ENCODE data around the gene TSC1. TPM values are rescaled to one million over a fixed set of nuclear protein-coding genes. Genes with fewer than 3 reads are reported as not detected.

The TSC1 gene
- total RNA-seq, 1 donor from 2014 or later: 89.3 TPM

- no peaks in the 10 kb centered on the region for H3K36me3 Mint-ChIP-seq (ENCODE audit: unreplicated experiment)
- H3K4me1 Mint-ChIP-seq (ENCODE audit: low read depth, unreplicated experiment): peaks cover 3% of the 10 kb centered on the region
- no peak for TF ChIP-seq CTCF (IDR thresholded peaks at IDR 0.05; ENCODE audit: partially characterized antibody, unreplicated experiment)
- peaks cover 5% of the 10 kb centered on the region for H3K9me3 Mint-ChIP-seq (ENCODE audit: unreplicated experiment)
- peaks cover 12% of the 10 kb centered on the region for H3K27me3 Mint-ChIP-seq (ENCODE audit: unreplicated experiment)
- no peak overlapping the region for H3K4me3 Mint-ChIP-seq (ENCODE audit: unreplicated experiment)
- no peak for DNase-seq
- no peak overlapping the region for H3K27ac Mint-ChIP-seq (ENCODE audit: unreplicated experiment)
These were observed 60.8 kb downstream of the TSC1 start for GRCh38 chr9:132883349-132884294.

- no peak overlapping the region for H3K4me3 Mint-ChIP-seq (ENCODE audit: unreplicated experiment)
These were observed 61.8 kb downstream of the TSC1 start for GRCh38 chr9:132882616-132883015.

GRCh38 chr9:132881826-132882225, 62.6 kb downstream of the TSC1 start:
- peaks cover 3% of the 10 kb centered on the region for H3K9me3 Mint-ChIP-seq (ENCODE audit: unreplicated experiment)
- peaks cover 3% of the 10 kb centered on the region for H3K4me1 Mint-ChIP-seq (ENCODE audit: low read depth, unreplicated experiment)
- TF ChIP-seq CTCF (IDR thresholded peaks at IDR 0.05; ENCODE audit: partially characterized antibody, unreplicated experiment): no peak
- DNase-seq: no peak
- H3K27ac Mint-ChIP-seq (ENCODE audit: unreplicated experiment): no peak overlapping the region
- peaks cover 13% of the 10 kb centered on the region for H3K27me3 Mint-ChIP-seq (ENCODE audit: unreplicated experiment)
- no peak overlapping the region for H3K4me3 Mint-ChIP-seq (ENCODE audit: unreplicated experiment)
- no peaks in the 10 kb centered on the region for H3K36me3 Mint-ChIP-seq (ENCODE audit: unreplicated experiment)

More at GRCh38 chr9:132882616-132883015, 61.8 kb downstream of the TSC1 start:
- Mint-ChIP-seq H3K9me3 (ENCODE audit: unreplicated experiment) (peaks cover 5% of the 10 kb centered on the region), H3K27ac (ENCODE audit: unreplicated experiment) (no peak overlapping the region), H3K4me1 (ENCODE audit: low read depth, unreplicated experiment) (peaks cover 3% of the 10 kb centered on the region), H3K27me3 (ENCODE audit: unreplicated experiment) (peaks cover 12% of the 10 kb centered on the region), H3K36me3 (ENCODE audit: unreplicated experiment) (no peaks in the 10 kb centered on the region)
- TF ChIP-seq CTCF (IDR thresholded peaks at IDR 0.05; ENCODE audit: partially characterized antibody, unreplicated experiment): no peak
- DNase-seq: no peak

GRCh38 chr9:132880324-132880661, 64.1 kb downstream of the TSC1 start:
- H3K27me3 Mint-ChIP-seq (ENCODE audit: unreplicated experiment): peaks cover 13% of the 10 kb centered on the region

More at GRCh38 chr9:132880324-132880661, 64.1 kb downstream of the TSC1 start:
- no peaks in the 10 kb centered on the region for H3K36me3 Mint-ChIP-seq (ENCODE audit: unreplicated experiment)
- H3K27ac Mint-ChIP-seq (ENCODE audit: unreplicated experiment): no peak overlapping the region
- peaks cover 3% of the 10 kb centered on the region for H3K4me1 Mint-ChIP-seq (ENCODE audit: low read depth, unreplicated experiment)
- H3K4me3 Mint-ChIP-seq (ENCODE audit: unreplicated experiment): peak overlapping the region; percentile 13
- no peak for DNase-seq
- peaks cover 3% of the 10 kb centered on the region for H3K9me3 Mint-ChIP-seq (ENCODE audit: unreplicated experiment)
- TF ChIP-seq CTCF (IDR thresholded peaks at IDR 0.05; ENCODE audit: partially characterized antibody, unreplicated experiment): no peak

All from glutamatergic neuron (in vitro differentiated cells).